ENCODE data around the gene CA14. TPM values are rescaled to one million over a fixed set of nuclear protein-coding genes. Genes with fewer than 3 reads are reported as not detected.

CA14 gene
- total RNA-seq, 1 donor from 2014 or later = not detected

GRCh38 chr1:150243003-150243402 is 14.6 kb upstream of the CA14 start:
- no peak for DNase-seq (ENCODE audit: low read depth)
- TF ChIP-seq CTCF (conservative IDR thresholded peaks at IDR 0.05; ENCODE audit: low read depth, low read length) = no peak
- no peak overlapping the region for H3K4me3 ChIP-seq (ENCODE audit: low read depth, low read length)

- no peak overlapping the region for H3K4me3 ChIP-seq (ENCODE audit: low read depth, low read length)
- no peak for TF ChIP-seq CTCF (conservative IDR thresholded peaks at IDR 0.05; ENCODE audit: low read depth, low read length)
- DNase-seq (ENCODE audit: low read depth) = no peak
These were observed 7.6 kb upstream of the CA14 start for GRCh38 chr1:150249936-150250335.

- DNase-seq (ENCODE audit: low read depth) = no peak
- no peak for TF ChIP-seq CTCF (conservative IDR thresholded peaks at IDR 0.05; ENCODE audit: low read depth, low read length)
- H3K4me3 ChIP-seq (ENCODE audit: low read depth, low read length) = no peak overlapping the region
These were observed 1.4 kb upstream of the CA14 start for GRCh38 chr1:150256198-150256553.

- TF ChIP-seq CTCF (conservative IDR thresholded peaks at IDR 0.05; ENCODE audit: low read depth, low read length) = no peak
- H3K4me3 ChIP-seq (ENCODE audit: low read depth, low read length) = no peak overlapping the region
These were observed 826 bp upstream of the CA14 start for GRCh38 chr1:150256554-150257341.

GRCh38 chr1:150259217-150259616 is 1.6 kb downstream of the CA14 start:
- no peak overlapping the region for H3K4me3 ChIP-seq (ENCODE audit: low read depth, low read length)
- DNase-seq (ENCODE audit: low read depth) = no peak
- TF ChIP-seq CTCF (conservative IDR thresholded peaks at IDR 0.05; ENCODE audit: low read depth, low read length) = no peak

More at GRCh38 chr1:150256554-150257341, 826 bp upstream of the CA14 start:
- no peak for DNase-seq (ENCODE audit: low read depth)

- no peak for TF ChIP-seq CTCF (conservative IDR thresholded peaks at IDR 0.05; ENCODE audit: low read depth, low read length)
- no peak overlapping the region for H3K4me3 ChIP-seq (ENCODE audit: low read depth, low read length)
- no peak for DNase-seq (ENCODE audit: low read depth)
These were observed 2.4 kb downstream of the CA14 start for GRCh38 chr1:150259758-150260669.

Measured in epithelial cell of proximal tubule (primary cell).